ENCODE measurements around the gene STK32B. TPM values are rescaled to one million over a fixed set of nuclear protein-coding genes. Genes with fewer than 3 reads are reported as not detected.

Gene STK32B
- total and polyA plus RNA-seq, 2 experiments from 2014 or later, result 0.71 to 2.3 TPM

DNA sequence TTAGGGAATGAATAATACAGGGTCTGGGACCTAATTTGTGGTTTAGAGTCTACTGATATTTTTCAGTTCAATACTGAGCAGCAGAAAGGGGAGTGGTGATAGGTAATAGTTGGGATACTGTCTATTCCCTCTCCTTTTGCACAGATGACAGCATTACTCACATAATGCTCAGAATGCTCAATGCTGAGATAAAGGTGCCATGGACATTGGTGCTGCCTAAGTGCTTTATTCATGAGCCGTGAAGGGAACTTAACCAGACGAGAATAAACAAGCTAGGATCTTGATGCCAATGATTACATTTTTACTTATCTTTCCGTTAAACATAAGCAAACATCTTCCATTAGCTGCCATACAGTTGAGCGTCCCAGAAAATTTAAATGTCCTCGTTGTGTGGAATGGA is 75.6 kb downstream of the STK32B start:
- Mint-ChIP-seq H3K36me3 (ENCODE audit: low read depth) (no peaks in the 10 kb centered on the region; the same call in 2 of the 3 replicates), H3K27ac (no peak overlapping the region)
- no peak for ATAC-seq

More for the DNA sequence above, 75.6 kb downstream of the STK32B start:
- Histone ChIP-seq H3K79me2 (replicated peaks; ENCODE audit: insufficient read depth) (no peaks in the 10 kb centered on the region), H3K36me3 (ENCODE audit: insufficient read depth) (no peaks in the 10 kb centered on the region), H3K4me2 (no peak overlapping the region), H2AFZ (no peak overlapping the region), H3F3A (replicated peaks; ENCODE audit: low read depth) (no peaks in the 10 kb centered on the region), H4K20me1 (replicated peaks; ENCODE audit: insufficient read depth) (no peaks in the 10 kb centered on the region), H3K27ac (ENCODE audit: low read depth) (no peak overlapping the region), H3K27me3 (ENCODE audit: insufficient read depth) (no peaks in the 10 kb centered on the region), H3K4me1 (ENCODE audit: insufficient read depth) (no peaks in the 10 kb centered on the region), H3K4me3 (no peak overlapping the region), H3K9me2 (ENCODE audit: insufficient read depth) (0 out of 2 replicates have a peak, but pooled peaks cover 3% of the 10 kb centered on the region)
- Mint-ChIP-seq H3K9me3 (no peaks in the 10 kb centered on the region), H3K4me1 (peaks cover 5% of the 10 kb centered on the region; the same call in 1 of the 3 replicates), H3K4me3 (no peak overlapping the region), H3K27me3 (ENCODE audit: insufficient read depth, low read depth, poor library complexity) (peaks cover 2% of the 10 kb centered on the region)
- TF ChIP-seq POLR2AphosphoS5 (IDR thresholded peaks at IDR 0.05; ENCODE audit: low read depth) (no peak), JUNB (IDR thresholded peaks at IDR 0.05; ENCODE audit: unreplicated experiment) (no peak), CREB1 (CRISPR knock-in tag; IDR thresholded peaks at IDR 0.05; ENCODE audit: low read depth) (no peak), STAT1 (IDR thresholded peaks at IDR 0.05; ENCODE audit: unreplicated experiment) (no peak), ZNF114 (CRISPR knock-in tag; IDR thresholded peaks at IDR 0.05) (no peak), ETS1 (IDR thresholded peaks at IDR 0.05) (no peak), CTCF (conservative IDR thresholded peaks at IDR 0.05; ENCODE audit: low read depth in 2 of 2) (no peak), EZH2 (IDR thresholded peaks at IDR 0.05; ENCODE audit: low read depth, unreplicated experiment) (no peak), REST (IDR thresholded peaks at IDR 0.05; ENCODE audit: unreplicated experiment) (no peak), EZH2phosphoT487 (IDR thresholded peaks at IDR 0.05; ENCODE audit: unreplicated experiment) (no peak), ZNF331 (CRISPR knock-in tag; IDR thresholded peaks at IDR 0.05; ENCODE audit: low read depth) (no peak), NANOG (IDR thresholded peaks at IDR 0.05; ENCODE audit: borderline replicate concordance) (no peak)
- TF ChIP-seq, protein P1, sequence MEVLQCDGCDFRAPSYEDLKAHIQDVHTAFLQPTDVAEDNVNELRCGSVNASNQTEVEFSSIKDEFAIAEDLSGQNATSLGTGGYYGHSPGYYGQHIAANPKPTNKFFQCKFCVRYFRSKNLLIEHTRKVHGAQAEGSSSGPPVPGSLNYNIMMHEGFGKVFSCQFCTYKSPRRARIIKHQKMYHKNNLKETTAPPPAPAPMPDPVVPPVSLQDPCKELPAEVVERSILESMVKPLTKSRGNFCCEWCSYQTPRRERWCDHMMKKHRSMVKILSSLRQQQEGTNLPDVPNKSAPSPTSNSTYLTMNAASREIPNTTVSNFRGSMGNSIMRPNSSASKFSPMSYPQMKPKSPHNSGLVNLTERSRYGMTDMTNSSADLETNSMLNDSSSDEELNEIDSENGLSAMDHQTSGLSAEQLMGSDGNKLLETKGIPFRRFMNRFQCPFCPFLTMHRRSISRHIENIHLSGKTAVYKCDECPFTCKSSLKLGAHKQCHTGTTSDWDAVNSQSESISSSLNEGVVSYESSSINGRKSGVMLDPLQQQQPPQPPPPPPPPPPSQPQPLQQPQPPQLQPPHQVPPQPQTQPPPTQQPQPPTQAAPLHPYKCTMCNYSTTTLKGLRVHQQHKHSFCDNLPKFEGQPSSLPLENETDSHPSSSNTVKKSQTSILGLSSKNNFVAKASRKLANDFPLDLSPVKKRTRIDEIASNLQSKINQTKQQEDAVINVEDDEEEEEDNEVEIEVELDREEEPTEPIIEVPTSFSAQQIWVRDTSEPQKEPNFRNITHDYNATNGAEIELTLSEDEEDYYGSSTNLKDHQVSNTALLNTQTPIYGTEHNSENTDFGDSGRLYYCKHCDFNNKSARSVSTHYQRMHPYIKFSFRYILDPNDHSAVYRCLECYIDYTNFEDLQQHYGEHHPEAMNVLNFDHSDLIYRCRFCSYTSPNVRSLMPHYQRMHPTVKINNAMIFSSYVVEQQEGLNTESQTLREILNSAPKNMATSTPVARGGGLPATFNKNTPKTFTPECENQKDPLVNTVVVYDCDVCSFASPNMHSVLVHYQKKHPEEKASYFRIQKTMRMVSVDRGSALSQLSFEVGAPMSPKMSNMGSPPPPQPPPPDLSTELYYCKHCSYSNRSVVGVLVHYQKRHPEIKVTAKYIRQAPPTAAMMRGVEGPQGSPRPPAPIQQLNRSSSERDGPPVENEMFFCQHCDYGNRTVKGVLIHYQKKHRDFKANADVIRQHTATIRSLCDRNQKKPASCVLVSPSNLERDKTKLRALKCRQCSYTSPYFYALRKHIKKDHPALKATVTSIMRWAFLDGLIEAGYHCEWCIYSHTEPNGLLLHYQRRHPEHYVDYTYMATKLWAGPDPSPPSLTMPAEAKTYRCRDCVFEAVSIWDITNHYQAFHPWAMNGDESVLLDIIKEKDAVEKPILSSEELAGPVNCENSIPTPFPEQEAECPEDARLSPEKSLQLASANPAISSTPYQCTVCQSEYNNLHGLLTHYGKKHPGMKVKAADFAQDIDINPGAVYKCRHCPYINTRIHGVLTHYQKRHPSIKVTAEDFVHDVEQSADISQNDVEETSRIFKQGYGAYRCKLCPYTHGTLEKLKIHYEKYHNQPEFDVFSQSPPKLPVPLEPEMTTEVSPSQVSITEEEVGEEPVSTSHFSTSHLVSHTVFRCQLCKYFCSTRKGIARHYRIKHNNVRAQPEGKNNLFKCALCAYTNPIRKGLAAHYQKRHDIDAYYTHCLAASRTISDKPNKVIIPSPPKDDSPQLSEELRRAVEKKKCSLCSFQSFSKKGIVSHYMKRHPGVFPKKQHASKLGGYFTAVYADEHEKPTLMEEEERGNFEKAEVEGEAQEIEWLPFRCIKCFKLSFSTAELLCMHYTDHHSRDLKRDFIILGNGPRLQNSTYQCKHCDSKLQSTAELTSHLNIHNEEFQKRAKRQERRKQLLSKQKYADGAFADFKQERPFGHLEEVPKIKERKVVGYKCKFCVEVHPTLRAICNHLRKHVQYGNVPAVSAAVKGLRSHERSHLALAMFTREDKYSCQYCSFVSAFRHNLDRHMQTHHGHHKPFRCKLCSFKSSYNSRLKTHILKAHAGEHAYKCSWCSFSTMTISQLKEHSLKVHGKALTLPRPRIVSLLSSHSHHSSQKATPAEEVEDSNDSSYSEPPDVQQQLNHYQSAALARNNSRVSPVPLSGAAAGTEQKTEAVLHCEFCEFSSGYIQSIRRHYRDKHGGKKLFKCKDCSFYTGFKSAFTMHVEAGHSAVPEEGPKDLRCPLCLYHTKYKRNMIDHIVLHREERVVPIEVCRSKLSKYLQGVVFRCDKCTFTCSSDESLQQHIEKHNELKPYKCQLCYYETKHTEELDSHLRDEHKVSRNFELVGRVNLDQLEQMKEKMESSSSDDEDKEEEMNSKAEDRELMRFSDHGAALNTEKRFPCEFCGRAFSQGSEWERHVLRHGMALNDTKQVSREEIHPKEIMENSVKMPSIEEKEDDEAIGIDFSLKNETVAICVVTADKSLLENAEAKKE (CRISPR knock-in tag; IDR thresholded peaks at IDR 0.05), result no peak
- no peak for DNase-seq (ENCODE audit: low spot score)
